ENCODE measurements around the gene LRIG3. TPM values are rescaled to one million over a fixed set of nuclear protein-coding genes. Genes with fewer than 3 reads are reported as not detected.
A peak's percentile ranks its signal among the peaks of the same experiment; 100 is the strongest.

Gene LRIG3
- total and polyA plus RNA-seq, 2 donors (not counting 3 experiments of a cell fraction or from before 2014, with no cell fraction given), result 55.5 to 55.7 TPM

DNA sequence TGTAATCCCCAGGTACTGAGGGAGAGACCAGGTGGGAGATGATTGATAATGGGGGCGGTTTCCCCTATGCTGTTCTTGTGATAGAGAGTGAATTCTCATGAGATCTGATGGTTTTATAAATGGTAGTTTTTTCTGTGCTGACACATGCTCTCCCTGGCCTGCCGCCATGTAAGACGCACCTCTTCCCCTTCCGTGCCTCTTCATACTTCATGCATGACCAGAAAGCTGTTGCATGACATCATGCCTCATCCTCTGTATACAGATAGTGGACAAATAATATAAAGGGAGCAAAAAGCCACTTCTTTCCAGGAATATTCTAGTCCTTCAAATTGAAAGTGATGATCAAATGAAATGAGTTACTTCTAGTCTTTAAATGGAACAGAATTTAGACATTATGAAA, 47.3 kb upstream of the LRIG3 start:
- POLR2A ChIA-PET, result no interaction called here
- Histone ChIP-seq H3K4me2 (ENCODE audit: insufficient read depth, low read length) (no peak overlapping the region), H3K27ac (ENCODE audit: insufficient read depth, low read depth, low read length) (no peak overlapping the region), H3K79me2 (ENCODE audit: control insufficient read depth, insufficient read depth, low read length) (no peaks in the 10 kb centered on the region), H2AFZ (ENCODE audit: low read depth, low read length) (no peak overlapping the region), H3K4me1 (ENCODE audit: control insufficient read depth, extremely low read depth, insufficient read depth, low read length) (peaks cover 3% of the 10 kb centered on the region), H3K9me3 (replicated peaks; ENCODE audit: control insufficient read depth, insufficient read depth, low read length) (no peaks in the 10 kb centered on the region), H4K20me1 (replicated peaks; ENCODE audit: control insufficient read depth, extremely low read depth, insufficient read depth, low read length) (no peaks in the 10 kb centered on the region), H3K36me3 (ENCODE audit: control insufficient read depth in 2 of 2, extremely low read depth in 1 of 2, insufficient read depth in 2 of 2, low read length in 2 of 2) (no peaks in the 10 kb centered on the region), H3K9ac (replicated peaks; ENCODE audit: extremely low read depth, insufficient read depth, low read length) (no peak overlapping the region), H3K9me1 (replicated peaks; ENCODE audit: control insufficient read depth, extremely low read depth, insufficient read depth, low read length) (no peaks in the 10 kb centered on the region), H3K27me3 (ENCODE audit: control insufficient read depth in 2 of 2, insufficient read depth in 2 of 2, low read length in 2 of 2) (no peaks in the 10 kb centered on the region), H3K4me3 (replicated peaks in 1 of 3; ENCODE audit: insufficient read depth in 1 of 3, low read depth in 1 of 3, low read length in 3 of 3) (no peak overlapping the region)
- DNase-seq (ENCODE audit: low read depth, low spot score) (no peak), FAIRE-seq (no peak)
- dilution Hi-C loops (cut with MboI; ENCODE audit: extremely low pct_ligation_motif_present, low sequenced_read_pairs) (no loop called here), intact Hi-C loops (cut with micrococcal nuclease) (no loop called here)
- no peak for TF ChIP-seq POLR2AphosphoS5 (IDR thresholded peaks at IDR 0.05; ENCODE audit: insufficient read depth, low read depth, low read length)
- no peak for TF ChIP-seq CTCF (IDR thresholded peaks at IDR 0.05; ENCODE audit: extremely low read depth in 1 of 2, insufficient read depth in 1 of 2, low read depth in 1 of 2, low read length in 2 of 2)
- TF ChIP-seq MAX (IDR thresholded peaks at IDR 0.05; ENCODE audit: insufficient read depth, insufficient read length), result no peak
- no peak for TF ChIP-seq JUN (IDR thresholded peaks at IDR 0.05; ENCODE audit: borderline replicate concordance, insufficient read depth, insufficient read length, low read depth)
- BruUV-seq (replicated peaks), result no TSS peak
- CTCF ChIA-PET, result interaction anchor here (1.3 kb wide), 1 partner anchor 42 kb away, joined by 3 read pairs; no protein-coding TSS in a partner anchor

GRCh38 chr12:58966939-58967338, 46.6 kb upstream of the LRIG3 start:
- TF ChIP-seq EZH2 (IDR thresholded peaks at IDR 0.05; ENCODE audit: borderline replicate concordance, low read depth, low read length, severe bottlenecking) (no peak), GATA2 (IDR thresholded peaks at IDR 0.05; ENCODE audit: insufficient read depth, insufficient read length, low read depth, low read length) (no peak), JUN (IDR thresholded peaks at IDR 0.05; ENCODE audit: borderline replicate concordance, insufficient read depth, insufficient read length, low read depth) (no peak), POLR2AphosphoS5 (IDR thresholded peaks at IDR 0.05; ENCODE audit: insufficient read depth, low read depth, low read length) (no peak), MAX (IDR thresholded peaks at IDR 0.05; ENCODE audit: insufficient read depth, insufficient read length) (no peak), FOS (IDR thresholded peaks at IDR 0.05; ENCODE audit: borderline replicate concordance, insufficient read depth, low read length) (no peak), CTCF (IDR thresholded peaks at IDR 0.05; ENCODE audit: extremely low read depth in 1 of 2, insufficient read depth in 1 of 2, low read depth in 1 of 2, low read length in 2 of 2) (no peak), MYC (IDR thresholded peaks at IDR 0.05; ENCODE audit: low read depth, low read length) (no peak), POLR2A (IDR thresholded peaks at IDR 0.05; ENCODE audit: low read depth, low read length) (no peak)
- BruUV-seq (replicated peaks), result no TSS peak
- DNase-seq (ENCODE audit: low read depth, low spot score), result peak; percentile 9
- H3K9me1 ChIP-seq (replicated peaks; ENCODE audit: control insufficient read depth, extremely low read depth, insufficient read depth, low read length), result no peaks in the 10 kb centered on the region
- H3K4me2 ChIP-seq (ENCODE audit: insufficient read depth, low read length), result no peak overlapping the region
- intact Hi-C loops (cut with micrococcal nuclease) (no loop called here), dilution Hi-C loops (cut with MboI; ENCODE audit: extremely low pct_ligation_motif_present, low sequenced_read_pairs) (no loop called here)
- no peaks in the 10 kb centered on the region for H3K36me3 ChIP-seq (ENCODE audit: control insufficient read depth in 2 of 2, extremely low read depth in 1 of 2, insufficient read depth in 2 of 2, low read length in 2 of 2)
- FAIRE-seq, result no peak
- H3K79me2 ChIP-seq (ENCODE audit: control insufficient read depth, insufficient read depth, low read length), result no peaks in the 10 kb centered on the region
- no peak overlapping the region for H3K9ac ChIP-seq (replicated peaks; ENCODE audit: extremely low read depth, insufficient read depth, low read length)
- H4K20me1 ChIP-seq (replicated peaks; ENCODE audit: control insufficient read depth, extremely low read depth, insufficient read depth, low read length), result no peaks in the 10 kb centered on the region
- CTCF ChIA-PET, result no interaction called here
- no peak overlapping the region for H3K27ac ChIP-seq (ENCODE audit: insufficient read depth, low read depth, low read length)
- POLR2A ChIA-PET, result no interaction called here
- H3K4me3 ChIP-seq (replicated peaks in 1 of 3; ENCODE audit: insufficient read depth in 1 of 3, low read depth in 1 of 3, low read length in 3 of 3), result no peak overlapping the region
- peak overlapping the region; percentile 59 for H2AFZ ChIP-seq (ENCODE audit: low read depth, low read length)
- H3K27me3 ChIP-seq (ENCODE audit: control insufficient read depth in 2 of 2, insufficient read depth in 2 of 2, low read length in 2 of 2), result no peaks in the 10 kb centered on the region
- H3K9me3 ChIP-seq (replicated peaks; ENCODE audit: control insufficient read depth, insufficient read depth, low read length), result no peaks in the 10 kb centered on the region
- peaks cover 9% of the 10 kb centered on the region for H3K4me1 ChIP-seq (ENCODE audit: control insufficient read depth, extremely low read depth, insufficient read depth, low read length)

Measured in endothelial cell of umbilical vein (primary cell).